Measurements from ENCODE around the gene KLK15.
A peak's percentile ranks its signal among the peaks of the same experiment; 100 is the strongest.
"Not testable (repeated sequence)": the region's sequence is repeated elsewhere in the genome, so short reads cannot be mapped to it uniquely, and the experiment has no call there.

The KLK15 gene

GRCh38 chr19:50796634-50797428, 36.5 kb downstream of the KLK15 start:
- Mint-ChIP-seq H3K4me3 (no peak overlapping the region), H3K27me3 (no peaks in the 10 kb centered on the region), H3K4me1 (peaks cover 16% of the 10 kb centered on the region), H3K36me3 (peaks cover 9% of the 10 kb centered on the region), H3K9me3 (no peaks in the 10 kb centered on the region), H3K27ac (no peak overlapping the region)

- Mint-ChIP-seq H3K27me3 (no peaks in the 10 kb centered on the region), H3K4me3 (no peak overlapping the region), H3K27ac (no peak overlapping the region), H3K36me3 (peaks cover 8% of the 10 kb centered on the region), H3K4me1 (peaks cover 13% of the 10 kb centered on the region), H3K9me3 (no peaks in the 10 kb centered on the region)
These were observed 37.2 kb downstream of the KLK15 start for GRCh38 chr19:50796128-50796633.

- Mint-ChIP-seq H3K4me3 (no peak overlapping the region), H3K27ac (peak overlapping the region; percentile 51)
These were observed 37.7 kb downstream of the KLK15 start for GRCh38 chr19:50795664-50796073.

GRCh38 chr19:50794876-50795663, 38.3 kb downstream of the KLK15 start:
- no peak overlapping the region for H3K4me3 Mint-ChIP-seq
- peak overlapping the region; percentile 51 for H3K27ac Mint-ChIP-seq

More at GRCh38 chr19:50795664-50796073, 37.7 kb downstream of the KLK15 start:
- Mint-ChIP-seq H3K4me1 (peaks cover 8% of the 10 kb centered on the region), H3K27me3 (no peaks in the 10 kb centered on the region), H3K9me3 (no peaks in the 10 kb centered on the region), H3K36me3 (peaks cover 4% of the 10 kb centered on the region)

GRCh38 chr19:50794074-50794875, 39.1 kb downstream of the KLK15 start:
- Mint-ChIP-seq H3K9me3 (no peaks in the 10 kb centered on the region), H3K4me1 (peaks cover 5% of the 10 kb centered on the region), H3K27ac (peak overlapping the region; percentile 68), H3K36me3 (no peaks in the 10 kb centered on the region), H3K27me3 (no peaks in the 10 kb centered on the region), H3K4me3 (no peak overlapping the region)

More at GRCh38 chr19:50794876-50795663, 38.3 kb downstream of the KLK15 start:
- peaks cover 5% of the 10 kb centered on the region for H3K4me1 Mint-ChIP-seq
- H3K36me3 Mint-ChIP-seq = peaks cover 1% of the 10 kb centered on the region
- no peaks in the 10 kb centered on the region for H3K9me3 Mint-ChIP-seq
- H3K27me3 Mint-ChIP-seq = no peaks in the 10 kb centered on the region

- H3K27me3 Mint-ChIP-seq = no peaks in the 10 kb centered on the region
- no peaks in the 10 kb centered on the region for H3K9me3 Mint-ChIP-seq
- H3K36me3 Mint-ChIP-seq = no peaks in the 10 kb centered on the region
- no peak overlapping the region for H3K27ac Mint-ChIP-seq
- peak overlapping the region; percentile 11 for H3K4me3 Mint-ChIP-seq
- H3K4me1 Mint-ChIP-seq = peaks cover 5% of the 10 kb centered on the region
These were observed 39.8 kb downstream of the KLK15 start for GRCh38 chr19:50793558-50794065.

- H3K9me3 Mint-ChIP-seq = no peaks in the 10 kb centered on the region
- H3K4me1 Mint-ChIP-seq = peaks cover 5% of the 10 kb centered on the region
- no peak overlapping the region for H3K4me3 Mint-ChIP-seq
- no peaks in the 10 kb centered on the region for H3K36me3 Mint-ChIP-seq
- no peak overlapping the region for H3K27ac Mint-ChIP-seq
- no peaks in the 10 kb centered on the region for H3K27me3 Mint-ChIP-seq
These were observed 40.8 kb downstream of the KLK15 start for GRCh38 chr19:50792272-50793250.

- H3K9me3 Mint-ChIP-seq = no peaks in the 10 kb centered on the region
- no peak overlapping the region for H3K27ac Mint-ChIP-seq
- no peak overlapping the region for H3K4me3 Mint-ChIP-seq
- no peaks in the 10 kb centered on the region for H3K27me3 Mint-ChIP-seq
- peaks cover 5% of the 10 kb centered on the region for H3K4me1 Mint-ChIP-seq
- H3K36me3 Mint-ChIP-seq = no peaks in the 10 kb centered on the region
These were observed 41.6 kb downstream of the KLK15 start for GRCh38 chr19:50791594-50792271.

- Mint-ChIP-seq H3K9me3 (no peaks in the 10 kb centered on the region), H3K4me1 (peaks cover 5% of the 10 kb centered on the region), H3K27me3 (no peaks in the 10 kb centered on the region), H3K4me3 (no peak overlapping the region), H3K36me3 (no peaks in the 10 kb centered on the region), H3K27ac (peak overlapping the region; percentile 82)
These were observed 42.4 kb downstream of the KLK15 start for GRCh38 chr19:50790922-50791467.

GRCh38 chr19:50790396-50790795, 43.0 kb downstream of the KLK15 start, which contains the start of gene ACP4:
Gene ACP4 (plus strand): TSS chr19:50790415. CDS start chr19:50790415, 0 bp downstream.
- Mint-ChIP-seq H3K27me3 (no peaks in the 10 kb centered on the region), H3K4me1 (no peaks in the 10 kb centered on the region), H3K4me3 (no peak within 1 kb of the TSS), H3K36me3 (no peaks in the 10 kb centered on the region), H3K27ac (peak within 1 kb of the TSS; percentile 82), H3K9me3 (no peaks in the 10 kb centered on the region)

GRCh38 chr19:50785329-50785728, 48.0 kb downstream of the KLK15 start:
- Mint-ChIP-seq H3K4me1 (peaks cover 4% of the 10 kb centered on the region), H3K4me3 (no peak overlapping the region), H3K36me3 (no peaks in the 10 kb centered on the region), H3K27me3 (peaks cover 14% of the 10 kb centered on the region), H3K27ac (no peak overlapping the region), H3K9me3 (no peaks in the 10 kb centered on the region)

GRCh38 chr19:50784710-50785109, 48.7 kb downstream of the KLK15 start:
- no peaks in the 10 kb centered on the region for H3K36me3 Mint-ChIP-seq
- no peaks in the 10 kb centered on the region for H3K9me3 Mint-ChIP-seq
- peaks cover 4% of the 10 kb centered on the region for H3K4me1 Mint-ChIP-seq
- H3K4me3 Mint-ChIP-seq = no peak overlapping the region
- H3K27ac Mint-ChIP-seq = no peak overlapping the region
- peaks cover 17% of the 10 kb centered on the region for H3K27me3 Mint-ChIP-seq

GRCh38 chr19:50783848-50784152, 49.6 kb downstream of the KLK15 start:
- not testable (repeated sequence) for H3K9me3 Mint-ChIP-seq, H3K4me1 Mint-ChIP-seq, H3K4me3 Mint-ChIP-seq, H3K36me3 Mint-ChIP-seq
- peaks cover 26% of the 10 kb centered on the region for H3K27me3 Mint-ChIP-seq
- peak overlapping the region; percentile 8 for H3K27ac Mint-ChIP-seq

Measured in activated naive CD4-positive, alpha-beta T cell treated with anti-CD3 and anti-CD28 coated beads, Interleukin-2, amount 50 U/mL, for 24 hours (primary cell).